Activated CD8-positive, alpha-beta memory T cell treated with anti-CD3 and anti-CD28 coated beads, Interleukin-2, amount 10 ng/mL, durations not matched to agents 7 days and 5 days (primary cell): ENCODE measurements around the gene HLA-DMB. TPM values are rescaled to one million over a fixed set of nuclear protein-coding genes. Genes with fewer than 3 reads are reported as not detected.
"Not testable (repeated sequence)": the region's sequence is repeated elsewhere in the genome, so short reads cannot be mapped to it uniquely, and the experiment has no call there.

ENCODE experiments used
- ATAC-seq: fragments of 150-1000 bp; cut with Tn5 transposase; one replicate; pipeline ENCODE4 v1.10.0; 2021; ENCODE audit warnings: moderate library complexity
- CTCF ChIA-PET: fragments of 350-600 bp; sonication (Branson Sonifier 250); formaldehyde crosslinking; loops from one replicate; lab custom pipeline; 2021; ENCODE audit warnings: antibody characterized with exemption; lab: Charles Lee
- DNase-seq: peaks from one replicate; pipeline ENCODE4 v3.0.0-alpha.2; 2020
- H3K27ac Mint-ChIP-seq: one replicate; pipeline ENCODE4 v1.8.0; 2021; ENCODE audit warnings: mild to moderate bottlenecking, mixed read lengths
- H3K27me3 Mint-ChIP-seq: one replicate; pipeline ENCODE4 v1.8.0; 2021; ENCODE audit warnings: mixed read lengths
- H3K36me3 Mint-ChIP-seq: one replicate; pipeline ENCODE4 v1.8.0; 2021; ENCODE audit warnings: mild to moderate bottlenecking, mixed read lengths
- H3K4me1 Mint-ChIP-seq: one replicate; pipeline ENCODE4 v1.8.0; 2021; ENCODE audit warnings: mixed read lengths
- H3K4me3 Mint-ChIP-seq: one replicate; pipeline ENCODE4 v1.8.0; 2021; ENCODE audit warnings: mild to moderate bottlenecking, moderate library complexity, mixed read lengths
- H3K9me3 Mint-ChIP-seq: one replicate; pipeline ENCODE4 v1.8.0; 2022; ENCODE audit warnings: low read depth, mixed read lengths
- total RNA-seq, 2 experiments: library from RNA; stranded (reverse); gene quantifications; one replicate each; pipeline ENCODE4 v1.2.3, GENCODE V29; 2021

Gene HLA-DMB
- total RNA-seq, 2 experiments from 2014 or later = 22.7 to 31.2 TPM

GRCh38 chr6:32942555-32943123 is 1.8 kb upstream of the HLA-DMB start:
- Mint-ChIP-seq H3K4me1 (peaks cover 71% of the 10 kb centered on the region), H3K27ac (peak overlapping the region; percentile 39), H3K36me3 (peaks cover 12% of the 10 kb centered on the region)
- not testable (repeated sequence) for H3K4me3 Mint-ChIP-seq, ATAC-seq, DNase-seq, H3K27me3 Mint-ChIP-seq, H3K9me3 Mint-ChIP-seq
- CTCF ChIA-PET = interaction anchor here (1.2 to 8.5 kb wide), 12 partner anchors 10 to 104 kb away, joined by 3 to 133 read pairs (median 12); partner anchors contain the start of genes HLA-DMA and TAP2

- peak overlapping the region; percentile 87 for H3K4me3 Mint-ChIP-seq
- H3K27me3 Mint-ChIP-seq = no peaks in the 10 kb centered on the region
- peaks cover 68% of the 10 kb centered on the region for H3K4me1 Mint-ChIP-seq
- peaks cover 16% of the 10 kb centered on the region for H3K36me3 Mint-ChIP-seq
- DNase-seq (peak; percentile 83), ATAC-seq (peak; percentile 79)
- no peaks in the 10 kb centered on the region for H3K9me3 Mint-ChIP-seq
- H3K27ac Mint-ChIP-seq = peak overlapping the region; percentile 98
- CTCF ChIA-PET = interaction anchor here (0.8 to 8.5 kb wide), 17 partner anchors 8 to 220 kb away, joined by 3 to 133 read pairs (median 4); partner anchors contain the start of genes BRD2, HLA-DMA and TAP2
These were observed 463 bp upstream of the HLA-DMB start for GRCh38 chr6:32941214-32941768.

GRCh38 chr6:32938494-32938893 is 2.3 kb downstream of the HLA-DMB start:
- Mint-ChIP-seq H3K9me3 (no peaks in the 10 kb centered on the region), H3K4me1 (peaks cover 50% of the 10 kb centered on the region), H3K36me3 (peaks cover 13% of the 10 kb centered on the region), H3K27ac (no peak overlapping the region), H3K27me3 (no peaks in the 10 kb centered on the region), H3K4me3 (no peak overlapping the region)
- CTCF ChIA-PET = interaction anchor here (1.9 to 8.5 kb wide), 3 partner anchors 16 to 45 kb away, joined by 4 to 133 read pairs (median 60); partner anchors contain the start of gene HLA-DMA
- no peak for DNase-seq
- no peak for ATAC-seq

GRCh38 chr6:32937230-32937633 is 3.6 kb downstream of the HLA-DMB start:
- no peak overlapping the region for H3K4me3 Mint-ChIP-seq
- no peaks in the 10 kb centered on the region for H3K9me3 Mint-ChIP-seq
- H3K27ac Mint-ChIP-seq = no peak overlapping the region
- no peaks in the 10 kb centered on the region for H3K27me3 Mint-ChIP-seq
- ATAC-seq (no peak), DNase-seq (no peak)
- H3K4me1 Mint-ChIP-seq = peaks cover 42% of the 10 kb centered on the region
- CTCF ChIA-PET = interaction anchor here (1.4 to 8.5 kb wide), 4 partner anchors 17 to 51 kb away, joined by 3 to 133 read pairs (median 11); partner anchors contain the start of gene HLA-DMA
- H3K36me3 Mint-ChIP-seq = peaks cover 13% of the 10 kb centered on the region

- ATAC-seq (no peak), DNase-seq (no peak)
- Mint-ChIP-seq H3K36me3 (peaks cover 13% of the 10 kb centered on the region), H3K27ac (no peak overlapping the region), H3K27me3 (no peaks in the 10 kb centered on the region), H3K4me3 (no peak overlapping the region), H3K9me3 (no peaks in the 10 kb centered on the region), H3K4me1 (peaks cover 35% of the 10 kb centered on the region)
- CTCF ChIA-PET = interaction anchor here (0.9 to 3.0 kb wide), 5 partner anchors 8 to 50 kb away, joined by 3 to 18 read pairs (median 4); no protein-coding TSS in a partner anchor
These were observed 4.3 kb downstream of the HLA-DMB start for GRCh38 chr6:32936239-32937152.

DNA sequence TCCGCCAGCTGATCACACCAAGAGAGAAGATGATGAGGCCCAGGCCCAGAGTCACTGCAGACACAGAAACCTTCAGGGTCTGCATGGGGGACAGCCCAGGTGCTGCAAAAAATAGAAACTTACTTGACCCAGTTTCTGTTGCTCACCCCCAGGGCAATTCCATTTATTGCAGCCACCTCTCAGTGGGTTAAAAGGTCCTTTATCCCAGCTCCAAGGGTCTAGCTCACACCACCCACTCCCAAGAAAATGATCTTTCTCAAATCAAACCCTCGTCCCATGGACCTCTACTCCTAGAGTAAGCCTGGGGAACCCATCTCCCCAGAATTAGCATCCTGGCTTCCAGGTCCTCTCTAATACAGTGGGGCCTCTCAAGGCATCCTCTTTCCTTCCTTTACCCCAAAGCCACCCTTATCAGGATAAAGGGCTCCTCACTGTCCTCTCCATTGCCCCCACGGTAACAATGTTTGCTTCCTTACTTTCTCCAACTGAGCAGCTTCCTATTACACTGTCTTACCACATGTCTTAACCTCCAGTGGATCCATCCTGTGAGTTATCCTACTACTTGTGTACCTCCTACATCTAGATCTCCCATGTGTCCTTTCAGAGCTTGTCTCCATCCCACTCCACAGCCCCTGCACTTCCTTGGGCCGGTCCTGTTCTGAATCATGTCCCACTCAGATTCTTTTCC is 5.1 kb downstream of the HLA-DMB start:
- H3K27ac Mint-ChIP-seq = no peak overlapping the region

DNA sequence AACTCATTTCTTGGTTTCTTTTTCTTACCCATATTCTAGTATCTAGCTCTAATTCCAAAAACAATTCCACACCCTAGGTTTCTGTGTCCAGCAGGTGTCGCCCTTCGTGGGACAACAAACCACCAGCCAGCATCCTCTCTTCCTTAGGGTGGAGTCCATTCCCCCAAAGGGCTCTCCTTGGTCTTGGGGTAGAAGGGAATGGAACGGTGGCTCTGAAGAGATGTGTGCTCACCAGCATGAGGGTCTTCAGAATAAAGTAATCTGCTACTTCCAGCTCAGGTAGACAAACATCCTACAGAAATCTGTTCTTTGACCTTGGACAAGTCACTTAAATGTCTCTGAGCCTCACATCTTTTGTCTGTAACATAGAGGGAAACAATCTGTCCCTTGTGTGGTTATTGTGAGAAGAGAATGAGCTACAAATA is 7.2 kb downstream of the HLA-DMB start:
- Mint-ChIP-seq H3K4me3 (no peak overlapping the region), H3K9me3 (no peaks in the 10 kb centered on the region), H3K27me3 (no peaks in the 10 kb centered on the region), H3K27ac (no peak overlapping the region), H3K36me3 (peaks cover 13% of the 10 kb centered on the region), H3K4me1 (peaks cover 23% of the 10 kb centered on the region)
- CTCF ChIA-PET = interaction anchor here (0.6 to 5.0 kb wide), 45 partner anchors 9 to 1744 kb away, joined by 3 to 129 read pairs (median 6); partner anchors contain the start of genes BRD2, HLA-DMA, PSMB9 and TAP1
- peak; percentile 67 for ATAC-seq
- peak; percentile 83 for DNase-seq

More for the DNA sequence above, 5.1 kb downstream of the HLA-DMB start:
- DNase-seq (no peak), ATAC-seq (no peak)
- CTCF ChIA-PET = interaction anchor here (0.9 to 3.0 kb wide), 8 partner anchors 8 to 50 kb away, joined by 3 to 35 read pairs (median 6); partner anchors contain the start of genes BRD2 and HLA-DMA
- H3K27me3 Mint-ChIP-seq = no peaks in the 10 kb centered on the region
- peaks cover 13% of the 10 kb centered on the region for H3K36me3 Mint-ChIP-seq
- peaks cover 30% of the 10 kb centered on the region for H3K4me1 Mint-ChIP-seq
- no peaks in the 10 kb centered on the region for H3K9me3 Mint-ChIP-seq
- H3K4me3 Mint-ChIP-seq = no peak overlapping the region

DNA sequence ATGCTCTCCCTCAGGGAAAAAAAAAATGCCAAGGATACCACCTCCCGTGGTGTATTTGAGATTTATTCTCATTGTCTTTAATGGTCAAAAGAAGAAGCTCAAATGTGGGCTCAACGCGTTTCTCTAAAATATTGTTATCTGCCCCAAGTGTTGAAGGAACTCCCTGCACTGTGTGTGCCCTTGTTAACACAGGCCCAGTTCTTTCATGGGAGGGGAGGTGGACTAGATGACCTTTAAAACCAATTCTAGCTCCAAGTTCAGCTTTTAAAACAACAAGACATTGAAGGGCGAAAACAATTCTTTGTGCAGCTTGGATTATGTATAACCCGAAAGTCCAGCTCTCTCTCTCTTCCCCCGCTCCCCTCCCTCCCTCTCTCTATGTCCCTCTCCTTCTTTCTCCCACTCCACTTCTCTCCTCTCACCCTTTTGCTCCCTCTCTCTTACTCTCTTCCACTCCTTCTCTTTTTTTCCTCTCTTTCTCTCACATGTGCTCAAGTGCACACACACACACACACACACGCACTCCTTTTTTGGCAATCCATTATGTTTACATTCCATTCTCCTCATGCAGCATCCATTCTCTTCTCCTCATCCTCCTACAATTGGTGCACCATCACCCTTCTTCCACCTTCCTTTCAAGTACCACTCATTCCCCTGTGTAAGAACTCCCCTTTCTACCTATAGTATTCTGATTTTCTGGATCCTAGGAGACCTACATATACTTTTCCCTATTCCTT is 8.5 kb downstream of the HLA-DMB start:
- CTCF ChIA-PET = interaction anchor here (0.8 to 5.0 kb wide), 9 partner anchors 8 to 55 kb away, joined by 3 to 129 read pairs (median 8); partner anchors contain the start of gene HLA-DMA
- H3K27me3 Mint-ChIP-seq = no peaks in the 10 kb centered on the region
- no peak overlapping the region for H3K27ac Mint-ChIP-seq
- H3K4me3 Mint-ChIP-seq = no peak overlapping the region
- no peaks in the 10 kb centered on the region for H3K9me3 Mint-ChIP-seq
- H3K36me3 Mint-ChIP-seq = peaks cover 4% of the 10 kb centered on the region
- ATAC-seq (no peak), DNase-seq (no peak)
- H3K4me1 Mint-ChIP-seq = peaks cover 15% of the 10 kb centered on the region

GRCh38 chr6:32931211-32931610 is 9.6 kb downstream of the HLA-DMB start:
- CTCF ChIA-PET = interaction anchor here (1.2 to 5.0 kb wide), 6 partner anchors 9 to 56 kb away, joined by 3 to 129 read pairs (median 22); partner anchors contain the start of gene HLA-DMA
- peaks cover 15% of the 10 kb centered on the region for H3K4me1 Mint-ChIP-seq
- ATAC-seq (no peak), DNase-seq (no peak)
- no peak overlapping the region for H3K27ac Mint-ChIP-seq
- no peaks in the 10 kb centered on the region for H3K9me3 Mint-ChIP-seq
- no peak overlapping the region for H3K4me3 Mint-ChIP-seq
- H3K36me3 Mint-ChIP-seq = peaks cover 2% of the 10 kb centered on the region
- H3K27me3 Mint-ChIP-seq = peaks cover 1% of the 10 kb centered on the region

DNA sequence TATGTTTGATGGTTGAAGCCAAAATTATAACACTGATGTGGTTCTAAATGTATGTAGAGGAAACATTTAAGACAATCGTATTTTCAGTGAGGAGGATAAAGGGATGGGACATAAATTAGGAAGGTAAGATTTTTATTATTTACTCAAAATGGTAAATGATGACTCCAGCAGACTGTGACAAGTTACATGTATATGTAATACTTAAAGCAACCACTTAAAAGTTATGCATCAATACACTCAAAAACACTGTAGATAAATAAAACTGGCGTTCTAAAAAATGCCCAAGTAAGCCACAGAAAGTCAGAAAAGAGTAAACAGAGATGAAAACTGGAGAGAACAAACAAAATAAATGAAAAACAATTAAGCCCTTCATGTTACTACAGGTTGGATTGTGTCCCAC is 18.7 kb downstream of the HLA-DMB start:
- Mint-ChIP-seq H3K4me3 (no peak overlapping the region), H3K27ac (no peak overlapping the region), H3K36me3 (no peaks in the 10 kb centered on the region), H3K27me3 (peaks cover 25% of the 10 kb centered on the region), H3K9me3 (no peaks in the 10 kb centered on the region), H3K4me1 (no peaks in the 10 kb centered on the region)
- DNase-seq (no peak), ATAC-seq (no peak)
- CTCF ChIA-PET = interaction anchor here (1.3 to 3.7 kb wide), 2 partner anchors 11 to 62 kb away, joined by 3 to 26 read pairs; no protein-coding TSS in a partner anchor

- Mint-ChIP-seq H3K27ac (no peak overlapping the region), H3K36me3 (no peaks in the 10 kb centered on the region), H3K4me3 (no peak overlapping the region), H3K9me3 (no peaks in the 10 kb centered on the region), H3K27me3 (peaks cover 32% of the 10 kb centered on the region), H3K4me1 (peaks cover 5% of the 10 kb centered on the region)
- CTCF ChIA-PET = interaction anchor here (1.3 to 3.7 kb wide), 3 partner anchors 13 to 64 kb away, joined by 3 to 26 read pairs (median 4); no protein-coding TSS in a partner anchor
- DNase-seq = no peak
- no peak for ATAC-seq
These were observed 20.1 kb downstream of the HLA-DMB start for GRCh38 chr6:32920715-32921114.
